22Rv1 (cell line): Measurements from ENCODE around the gene LIMK2.
"Not testable (repeated sequence)": the region's sequence is repeated elsewhere in the genome, so short reads cannot be mapped to it uniquely, and the experiment has no call there.

Experiments
- H3K27ac ChIP-seq: fragments of 450-650 bp; 2 replicates; pipeline ENCODE4 v1.5.1; 2017
- ZFX ChIP-seq: fragments of 450-650 bp; IDR thresholded peaks from 2 replicates; pipeline ENCODE4 v1.6.1; 2017; ENCODE audit warnings: antibody characterized with exemption, borderline replicate concordance
- TF ChIP-seq, protein P1 (sequence below): fragments of 450-650 bp; IDR thresholded peaks from 2 replicates; pipeline ENCODE4 v1.5.1; 2017; ENCODE audit warnings: mild to moderate bottlenecking

Gene LIMK2

GRCh38 chr22:31244046-31244942, 32.2 kb downstream of the LIMK2 start:
- peak overlapping the region; percentile 20 for H3K27ac ChIP-seq
- TF ChIP-seq ZFX = no peak
- TF ChIP-seq, protein P1, sequence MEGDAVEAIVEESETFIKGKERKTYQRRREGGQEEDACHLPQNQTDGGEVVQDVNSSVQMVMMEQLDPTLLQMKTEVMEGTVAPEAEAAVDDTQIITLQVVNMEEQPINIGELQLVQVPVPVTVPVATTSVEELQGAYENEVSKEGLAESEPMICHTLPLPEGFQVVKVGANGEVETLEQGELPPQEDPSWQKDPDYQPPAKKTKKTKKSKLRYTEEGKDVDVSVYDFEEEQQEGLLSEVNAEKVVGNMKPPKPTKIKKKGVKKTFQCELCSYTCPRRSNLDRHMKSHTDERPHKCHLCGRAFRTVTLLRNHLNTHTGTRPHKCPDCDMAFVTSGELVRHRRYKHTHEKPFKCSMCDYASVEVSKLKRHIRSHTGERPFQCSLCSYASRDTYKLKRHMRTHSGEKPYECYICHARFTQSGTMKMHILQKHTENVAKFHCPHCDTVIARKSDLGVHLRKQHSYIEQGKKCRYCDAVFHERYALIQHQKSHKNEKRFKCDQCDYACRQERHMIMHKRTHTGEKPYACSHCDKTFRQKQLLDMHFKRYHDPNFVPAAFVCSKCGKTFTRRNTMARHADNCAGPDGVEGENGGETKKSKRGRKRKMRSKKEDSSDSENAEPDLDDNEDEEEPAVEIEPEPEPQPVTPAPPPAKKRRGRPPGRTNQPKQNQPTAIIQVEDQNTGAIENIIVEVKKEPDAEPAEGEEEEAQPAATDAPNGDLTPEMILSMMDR = no peak

- TF ChIP-seq, protein P1 = no peak
- TF ChIP-seq ZFX = no peak
- H3K27ac ChIP-seq = no peak overlapping the region
Observed at GRCh38 chr22:31244943-31245451, 32.9 kb downstream of the LIMK2 start.

DNA sequence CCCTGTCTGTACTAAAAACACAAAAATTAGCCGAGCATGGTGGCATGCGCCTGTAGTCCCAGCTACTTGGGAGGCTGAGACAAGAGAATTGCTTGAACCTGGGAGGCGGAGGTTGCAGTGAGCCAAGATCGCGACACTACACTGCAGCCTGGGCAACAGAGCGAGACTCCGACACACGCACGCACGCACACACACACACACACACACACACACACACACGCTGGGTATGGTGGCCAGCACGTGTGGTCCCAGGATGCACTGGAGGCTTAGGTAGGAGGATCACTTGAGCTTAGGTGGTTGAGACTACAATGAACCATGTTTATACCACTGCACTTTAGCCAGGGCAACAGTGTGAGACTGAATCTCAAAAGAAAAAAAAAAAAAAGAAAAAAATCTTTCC, 33.9 kb downstream of the LIMK2 start:
- not testable (repeated sequence) for H3K27ac ChIP-seq

DNA sequence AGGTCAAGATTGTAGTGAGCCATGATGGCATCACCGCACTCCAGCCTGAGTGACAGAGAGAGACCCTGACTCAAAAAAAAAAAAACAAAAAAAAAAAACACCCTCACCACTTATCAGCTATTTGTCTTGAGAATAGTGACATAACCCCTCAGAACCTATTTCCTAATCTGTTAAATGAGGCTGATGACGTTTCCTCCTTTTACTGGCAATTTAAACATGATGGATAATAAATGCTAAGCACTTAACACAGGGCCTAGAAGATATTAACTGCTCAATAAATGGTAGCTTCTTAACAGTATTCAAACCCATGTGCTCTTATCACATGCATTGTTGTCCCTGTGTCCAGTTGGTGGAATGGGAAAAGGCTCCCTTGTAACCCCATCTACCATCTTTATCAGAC, 34.6 kb downstream of the LIMK2 start:
- peak overlapping the region; percentile 58 for H3K27ac ChIP-seq
- TF ChIP-seq ZFX = no peak
- TF ChIP-seq, protein P1 = no peak

- TF ChIP-seq, protein P1 = no peak
- no peak for TF ChIP-seq ZFX
Observed at GRCh38 chr22:31247726-31248125, 35.6 kb downstream of the LIMK2 start.

GRCh38 chr22:31248138-31248745, 36.1 kb downstream of the LIMK2 start:
- no peak for TF ChIP-seq ZFX
- TF ChIP-seq, protein P1 = no peak
- peak overlapping the region; percentile 58 for H3K27ac ChIP-seq

More at GRCh38 chr22:31247726-31248125, 35.6 kb downstream of the LIMK2 start:
- peak overlapping the region; percentile 58 for H3K27ac ChIP-seq

DNA sequence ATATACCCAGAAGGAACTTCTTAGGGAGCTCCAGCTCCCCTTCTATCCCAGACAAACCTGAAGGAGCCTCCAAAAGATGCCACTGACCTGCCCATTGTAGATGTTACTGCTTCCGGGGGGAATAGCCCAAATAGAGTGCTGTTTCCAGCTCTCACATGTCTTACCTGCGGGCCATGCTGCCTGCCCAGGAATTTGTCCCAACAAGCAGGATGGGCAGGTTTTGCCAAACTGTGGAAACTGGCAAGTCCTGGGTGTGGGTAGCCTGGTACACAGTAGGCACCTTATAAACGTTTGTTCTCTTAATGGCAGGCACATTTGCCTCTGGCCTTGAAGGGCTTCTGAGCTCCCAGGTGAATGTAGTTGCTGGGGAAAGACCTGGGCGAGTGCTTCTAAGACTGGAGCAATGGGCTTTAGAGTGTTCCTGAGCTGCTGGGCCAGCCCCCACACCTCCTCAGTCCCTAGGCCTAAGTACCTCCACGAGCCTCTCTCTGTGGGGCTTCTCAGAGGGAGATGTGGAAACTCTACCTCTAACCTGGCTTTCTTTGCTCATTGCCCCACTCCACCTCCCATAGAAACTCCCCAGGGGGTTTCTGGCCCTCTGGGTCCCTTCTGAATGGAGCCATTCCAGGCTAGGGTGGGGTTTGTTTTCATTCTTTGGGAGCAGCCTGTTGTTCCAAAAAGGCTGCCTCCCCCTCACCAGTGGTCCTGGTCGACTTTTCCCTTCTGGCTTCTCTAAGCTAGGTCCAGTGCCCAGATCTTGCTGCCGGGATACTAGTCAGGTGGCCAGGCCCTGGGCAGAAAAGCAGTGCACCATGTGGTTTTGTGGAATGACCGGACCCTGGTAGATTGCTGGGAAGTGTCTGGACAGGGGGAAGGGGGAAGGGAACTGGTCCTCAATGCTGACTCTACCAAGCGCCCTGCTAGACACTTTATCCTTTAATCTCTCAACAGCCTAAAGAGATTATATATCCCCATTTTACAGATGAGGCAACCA, 37.2 kb downstream of the LIMK2 start:
- peak overlapping the region; percentile 58 for H3K27ac ChIP-seq
- TF ChIP-seq, protein P1 = no peak
- no peak for TF ChIP-seq ZFX
